ENCODE measurements around the gene SCUBE3. TPM values are rescaled to one million over a fixed set of nuclear protein-coding genes. Genes with fewer than 3 reads are reported as not detected.

The SCUBE3 gene
- total and polyA plus RNA-seq, 2 of the 13 experiments (the other 11 are each of a cell fraction or from before 2014, with no cell fraction given): not detected

DNA sequence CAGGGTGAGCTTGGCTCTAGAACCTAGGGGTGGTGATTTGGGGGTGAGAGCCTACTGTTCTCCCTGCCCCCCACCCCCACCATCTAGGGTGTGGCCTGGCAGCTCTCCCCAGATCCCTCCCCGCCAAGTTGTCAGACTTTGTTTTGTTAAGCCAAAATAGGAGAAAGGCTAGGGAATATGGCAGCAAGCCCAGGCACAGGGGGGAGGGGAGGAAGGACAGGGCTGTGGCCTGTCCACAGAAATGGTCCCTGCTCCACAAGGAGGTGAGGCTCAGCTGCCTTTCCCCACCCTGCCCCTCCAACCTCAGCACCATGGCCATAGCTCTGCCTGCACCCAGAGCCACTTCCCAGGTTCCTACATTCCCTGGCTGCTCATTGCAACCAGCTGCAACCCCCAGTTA, 17.2 kb downstream of the SCUBE3 start:
- Histone ChIP-seq H3K9me3 (ENCODE audit: low read length) (no peaks in the 10 kb centered on the region), H3K27ac (ENCODE audit: extremely low read length, insufficient read depth, low read length) (no peak overlapping the region), H4K20me1 (ENCODE audit: insufficient read depth, low read length) (no peaks in the 10 kb centered on the region), H3K79me2 (ENCODE audit: insufficient read depth, low read length) (no peaks in the 10 kb centered on the region), H3K4me2 (ENCODE audit: low read depth, low read length) (no peak overlapping the region), H3K4me3 (replicated peaks in 1 of 3; ENCODE audit: insufficient read depth in 1 of 3, low read depth in 2 of 3, low read length in 3 of 3) (no peak overlapping the region), H3K4me1 (ENCODE audit: insufficient read depth, low read length) (peaks cover 9% of the 10 kb centered on the region; the same call in 1 of the 2 replicates), H3K27me3 (ENCODE audit: control insufficient read depth in 1 of 2, insufficient read depth in 2 of 2, low read length in 2 of 2) (no peaks in the 10 kb centered on the region), H3K36me3 (replicated peaks in 1 of 2; ENCODE audit: control insufficient read depth in 1 of 2, insufficient read depth in 2 of 2, low read length in 2 of 2) (no peaks in the 10 kb centered on the region), H3K9ac (ENCODE audit: insufficient read depth, low read depth, low read length) (no peak overlapping the region), H2AFZ (ENCODE audit: low read length) (no peak overlapping the region)
- no TSS peak for BruUV-seq (replicated peaks)
- WGBS (ENCODE audit: low lambda C conversion rate): 100% methylated on average over 1 of the region's 1 CpG
- DNase-seq (ENCODE audit: low spot score) (no peak), ATAC-seq (no peak; the same call in 2 of the 3 replicates), FAIRE-seq (no peak)
- ChIA-PET CTCF (ENCODE audit: low intra/inter-chr PET ratio, low total read pairs) (no interaction called here), POLR2A (interaction anchor here (1.8 kb wide), 1 partner anchor 28 kb away, joined by 5 read pairs; the partner anchor contains the start of gene ZNF76)
- in situ Hi-C loops (cut with HindIII; ENCODE audit: extremely low pct_ligation_motif_present, low pct_unique_long_range_greater_than_20kb): no loop called here
- no peak for TF ChIP-seq MXD4 (CRISPR knock-in tag; IDR thresholded peaks at IDR 0.05)
- no peak for TF ChIP-seq CCDC6 (CRISPR knock-in tag; IDR thresholded peaks at IDR 0.05)
- no peak for TF ChIP-seq ZFP36L1 (CRISPR knock-in tag; IDR thresholded peaks at IDR 0.05)
- TF ChIP-seq CEBPG (CRISPR knock-in tag; IDR thresholded peaks at IDR 0.05): no peak
- TF ChIP-seq ZNF687 (CRISPR knock-in tag; IDR thresholded peaks at IDR 0.05): 0 out of 2 replicates have a peak, but pooled peaks have one; percentile 13
- no peak for TF ChIP-seq HNRNPH1 (optimal IDR thresholded peaks at IDR 0.05; ENCODE audit: low read depth, low read length)
- no peak for TF ChIP-seq YEATS4 (CRISPR knock-in tag; IDR thresholded peaks at IDR 0.05; ENCODE audit: borderline replicate concordance)
- no peak for TF ChIP-seq BRCA1 (CRISPR knock-in tag; IDR thresholded peaks at IDR 0.05)
- TF ChIP-seq ZNF329 (CRISPR knock-in tag; IDR thresholded peaks at IDR 0.05; ENCODE audit: low read depth): no peak
- intact Hi-C loops (cut with micrococcal nuclease; ENCODE audit: unreplicated experiment): no loop called here
